Mesenchymal stem cell (in vitro differentiated cells and primary cell): Measurements from ENCODE around the gene CERS2.

Source experiments
- DNase-seq: peaks from one replicate; pipeline ENCODE4 v3.0.0-alpha.2; 2013
- H2AFZ ChIP-seq: one replicate; pipeline ENCODE4 v1.6.1; 2013; ENCODE audit warnings: low read depth, mild to moderate bottlenecking, control low read depth, inconsistent platforms, low read length, moderate library complexity
- H2AK5ac ChIP-seq: 2 replicates; pipeline ENCODE4 v1.6.1; 2013; ENCODE audit warnings: low read length, moderate library complexity, mild to moderate bottlenecking, inconsistent platforms; ENCODE audit not compliant: severe bottlenecking
- H2BK120ac ChIP-seq: one replicate; pipeline ENCODE4 v1.6.1; 2013; ENCODE audit warnings: low read depth, mild to moderate bottlenecking, inconsistent platforms, low read length, moderate library complexity
- H2BK12ac ChIP-seq, 2 experiments: one replicate each; pipeline ENCODE4 v1.6.1; 2013; ENCODE audit warnings: inconsistent platforms in 2 of 2, low read length in 2 of 2, mild to moderate bottlenecking in 2 of 2, moderate library complexity in 2 of 2, control low read depth in 1 of 2
- H2BK15ac ChIP-seq: one replicate; pipeline ENCODE4 v1.6.1; 2013; ENCODE audit warnings: mild to moderate bottlenecking, low read depth, inconsistent platforms; ENCODE audit not compliant: poor library complexity, severe bottlenecking
- H2BK5ac ChIP-seq: 2 replicates; pipeline ENCODE4 v1.6.1; 2013; ENCODE audit warnings: low read depth, mild to moderate bottlenecking, low read length, control low read depth, inconsistent platforms; ENCODE audit not compliant: poor library complexity, severe bottlenecking
- H3K14ac ChIP-seq, 2 experiments: one replicate each; pipeline ENCODE4 v1.6.1; 2013; ENCODE audit warnings: inconsistent platforms in 2 of 2, low read length in 2 of 2, control low read depth in 1 of 2, mild to moderate bottlenecking in 1 of 2, moderate library complexity in 1 of 2
- H3K18ac ChIP-seq, 2 experiments: one replicate each; pipeline ENCODE4 v1.6.1; 2013; ENCODE audit warnings: inconsistent platforms in 2 of 2, low read length in 2 of 2, control low read depth in 1 of 2, low read depth in 1 of 2, mild to moderate bottlenecking in 1 of 2
- H3K23ac ChIP-seq, 2 experiments: one replicate each; pipeline ENCODE4 v1.6.1; 2013; ENCODE audit warnings: inconsistent platforms in 2 of 2, low read length in 2 of 2, mild to moderate bottlenecking in 2 of 2, moderate library complexity in 2 of 2, control low read depth in 1 of 2
- H3K27ac ChIP-seq: 2 replicates; pipeline ENCODE4 v1.5.1; 2013; ENCODE audit warnings: mild to moderate bottlenecking, moderate library complexity, low read length, control low read depth, inconsistent platforms; ENCODE audit not compliant: poor library complexity, severe bottlenecking
- H3K27me3 ChIP-seq, 2 experiments: 2 replicates each; pipeline versions ENCODE4 v1.6.1 to v1.7.0; 2013; ENCODE audit warnings: low read length in 2 of 2, mild to moderate bottlenecking in 2 of 2, moderate library complexity in 2 of 2, control low read depth in 1 of 2, inconsistent platforms in 1 of 2; ENCODE audit not compliant: control insufficient read depth in 1 of 2, insufficient read depth in 1 of 2
- H3K36me3 ChIP-seq, 2 experiments: 2 replicates each; pipeline versions ENCODE4 v1.6.1 to v1.7.0; 2013; ENCODE audit warnings: low read length in 2 of 2, control low read depth in 1 of 2, inconsistent platforms in 1 of 2, low read depth in 1 of 2, mild to moderate bottlenecking in 1 of 2; ENCODE audit not compliant: insufficient read depth in 2 of 2, control insufficient read depth in 1 of 2
- H3K4ac ChIP-seq, 2 experiments: one replicate each; pipeline ENCODE4 v1.6.1; 2013; ENCODE audit warnings: inconsistent platforms in 2 of 2, low read length in 2 of 2, mild to moderate bottlenecking in 2 of 2, moderate library complexity in 2 of 2, control low read depth in 1 of 2, low read depth in 1 of 2
- H3K4me1 ChIP-seq: 2 replicates; pipeline ENCODE4 v1.6.1; 2013; ENCODE audit warnings: low read depth, low read length, control low read depth; ENCODE audit not compliant: control insufficient read depth, insufficient read depth
- H3K4me2 ChIP-seq: 2 replicates; pipeline ENCODE4 v1.6.1; 2013; ENCODE audit warnings: low read length, mild to moderate bottlenecking, inconsistent platforms; ENCODE audit not compliant: poor library complexity, severe bottlenecking
- H3K4me3 ChIP-seq, 2 experiments: 2 replicates each; pipeline versions ENCODE4 v1.5.1 to v1.7.0; 2013; ENCODE audit warnings: low read length in 2 of 2, mild to moderate bottlenecking in 2 of 2, control low read depth in 1 of 2, low read depth in 1 of 2; ENCODE audit not compliant: insufficient read depth in 1 of 2
- H3K79me1 ChIP-seq: replicated peaks from 2 replicates; pipeline ENCODE4 v1.6.1; 2013; ENCODE audit warnings: mild to moderate bottlenecking, control low read depth, low read length, inconsistent platforms; ENCODE audit not compliant: poor library complexity, severe bottlenecking
- H3K9ac ChIP-seq: 2 replicates; pipeline ENCODE4 v1.7.0; 2013; ENCODE audit warnings: mild to moderate bottlenecking, low read length, moderate library complexity
- H3K9me3 ChIP-seq: 2 replicates; pipeline ENCODE4 v1.7.0; 2013; ENCODE audit warnings: mild to moderate bottlenecking, low read length; ENCODE audit not compliant: control insufficient read depth
- H4K8ac ChIP-seq: one replicate; pipeline ENCODE4 v1.6.1; 2013; ENCODE audit warnings: inconsistent platforms, mild to moderate bottlenecking, low read length, moderate library complexity
- H4K91ac ChIP-seq: one replicate; pipeline ENCODE4 v1.6.1; 2013; ENCODE audit warnings: mild to moderate bottlenecking, low read length, inconsistent platforms
- whole genome bisulfite sequencing: methylation state at CpG from one replicate; pipeline ENCODE4 v1.1.7; 2013; ENCODE audit warnings: mixed read lengths; 5-methylcytosine and 5-hydroxymethylcytosine counted together

The CERS2 gene

DNA sequence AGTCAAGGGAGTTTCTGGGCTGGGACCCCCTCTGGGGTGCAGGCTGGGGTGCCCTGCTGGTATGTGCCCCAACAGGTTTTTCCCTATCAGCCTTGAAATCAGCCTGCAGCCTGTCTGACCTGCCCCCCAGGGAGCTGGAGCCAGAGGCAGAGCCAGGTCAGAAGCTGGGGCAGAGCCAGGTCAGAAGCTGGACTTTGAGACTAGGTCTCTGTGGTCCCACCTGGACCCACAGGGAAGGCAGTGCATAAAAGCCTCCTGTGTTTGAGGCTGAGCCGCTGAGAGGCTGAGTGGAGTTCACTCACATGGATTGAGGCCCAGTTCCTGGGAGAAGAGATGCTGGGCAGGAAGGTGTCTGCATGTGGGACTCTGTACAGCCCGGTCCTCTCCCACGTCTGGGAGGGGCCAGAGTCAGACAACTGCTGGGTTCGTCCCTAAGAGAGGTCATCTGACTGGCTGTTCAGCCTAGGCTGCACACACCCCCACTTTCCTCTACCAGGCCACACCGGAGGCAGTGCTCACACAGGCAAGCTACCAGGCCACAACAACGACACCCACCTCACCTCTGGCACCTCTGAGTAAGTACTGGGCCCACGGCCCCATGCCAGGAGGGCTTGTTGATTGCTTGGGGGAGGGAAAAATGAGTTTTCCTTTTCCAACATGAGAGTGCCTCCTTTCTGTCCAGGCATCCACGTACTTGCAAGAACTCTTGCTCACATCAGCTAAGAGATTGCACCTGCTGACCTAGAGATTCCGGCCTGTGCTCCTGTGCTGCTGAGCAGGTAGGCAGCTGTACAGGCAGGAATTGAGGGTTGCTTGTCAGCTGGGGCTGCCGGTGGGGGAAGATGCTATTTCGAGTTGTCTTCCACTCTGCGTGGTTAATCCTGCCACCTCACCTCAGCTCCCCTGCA, 7.4 kb upstream of the CERS2 start, which contains the start of gene ANXA9:
TSS of gene ANXA9 (plus strand) at position 488 of the 908 bp plus-strand sequence. CDS start 814 bp downstream, outside the sequence.
- Histone ChIP-seq H3K14ac (no peak within 1 kb of the TSS), H3K79me1 (no peaks in the 10 kb centered on the region), H2AFZ (peak within 1 kb of the TSS; percentile 34), H3K36me3 (no peaks in the 10 kb centered on the region), H3K23ac (no peak within 1 kb of the TSS), H3K4ac (peak within 1 kb of the TSS in 1 of 2 experiments; percentile 27), H2BK5ac (no peak within 1 kb of the TSS), H4K8ac (peak within 1 kb of the TSS; percentile 56), H3K4me1 (peaks cover 27% of the 10 kb centered on the region), H2BK12ac (peak within 1 kb of the TSS in 1 of 2 experiments; percentile 29), H3K18ac (no peak within 1 kb of the TSS), H3K27ac (no peak within 1 kb of the TSS), H2BK15ac (no peak within 1 kb of the TSS), H3K4me3 (no peak within 1 kb of the TSS), H3K27me3 (peaks cover 0 to 3% of the 10 kb centered on the region in 2 experiments), H4K91ac (peak within 1 kb of the TSS; percentile 34), H3K9ac (no peak within 1 kb of the TSS), H2AK5ac (no peak within 1 kb of the TSS), H2BK120ac (no peak within 1 kb of the TSS), H3K9me3 (no peaks in the 10 kb centered on the region), H3K4me2 (no peak within 1 kb of the TSS)
- 75% methylated on average over 9 of the region's 12 CpGs for WGBS
- peak; percentile 30 for DNase-seq

DNA sequence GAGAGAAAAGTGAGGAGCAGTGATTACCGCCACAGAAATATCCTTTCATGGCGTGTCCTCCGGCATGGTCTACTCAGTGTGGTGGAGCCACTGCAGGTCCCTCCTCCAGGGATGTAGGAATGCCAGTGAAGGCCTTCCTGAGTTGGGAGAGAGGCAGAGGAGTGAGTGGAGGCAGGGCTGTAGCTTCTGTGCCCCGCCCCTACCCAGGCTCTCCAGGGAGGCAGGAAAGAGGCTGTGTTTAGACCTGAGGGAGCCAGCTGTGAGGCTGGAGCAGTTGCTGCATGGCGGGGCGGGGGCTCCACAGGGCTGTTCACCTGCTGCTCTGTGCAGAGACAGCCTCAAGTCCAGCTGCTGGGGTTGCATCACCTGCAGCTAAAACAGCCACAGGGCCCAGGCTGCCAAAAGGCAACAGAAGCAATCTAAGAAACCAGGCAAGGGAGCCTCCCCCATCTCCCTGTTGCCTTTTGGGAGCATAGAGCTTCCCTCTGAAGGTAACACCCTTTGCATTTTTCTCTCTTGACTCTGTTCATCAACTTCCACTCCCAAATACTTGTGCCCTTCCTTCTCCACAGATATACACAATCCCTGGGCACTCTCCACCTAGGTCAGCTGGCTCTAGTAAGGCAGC, 6.7 kb upstream of the CERS2 start:
- no peak overlapping the region for H3K27ac ChIP-seq
- H3K9me3 ChIP-seq = no peaks in the 10 kb centered on the region
- H4K8ac ChIP-seq = peak overlapping the region; percentile 56
- no peak overlapping the region for H3K4me3 ChIP-seq
- no peak overlapping the region for H3K9ac ChIP-seq
- no peak overlapping the region for H3K14ac ChIP-seq
- H3K79me1 ChIP-seq = no peaks in the 10 kb centered on the region
- H2BK5ac ChIP-seq = no peak overlapping the region
- H2BK120ac ChIP-seq = no peak overlapping the region
- no peak for DNase-seq
- H3K27me3 ChIP-seq = peaks cover 0 to under 1% of the 10 kb centered on the region in 2 experiments
- no peak overlapping the region for H2BK15ac ChIP-seq
- no peaks in the 10 kb centered on the region for H3K36me3 ChIP-seq
- no peak overlapping the region for H3K4me2 ChIP-seq
- no peak overlapping the region for H2AK5ac ChIP-seq
- no peak overlapping the region for H2BK12ac ChIP-seq
- H4K91ac ChIP-seq = no peak overlapping the region
- H3K23ac ChIP-seq = no peak overlapping the region
- H2AFZ ChIP-seq = peak overlapping the region; percentile 34
- peaks cover 29% of the 10 kb centered on the region for H3K4me1 ChIP-seq
- no peak overlapping the region for H3K4ac ChIP-seq
- WGBS = 47% methylated on average over 6 of the region's 6 CpGs
- no peak overlapping the region for H3K18ac ChIP-seq

DNA sequence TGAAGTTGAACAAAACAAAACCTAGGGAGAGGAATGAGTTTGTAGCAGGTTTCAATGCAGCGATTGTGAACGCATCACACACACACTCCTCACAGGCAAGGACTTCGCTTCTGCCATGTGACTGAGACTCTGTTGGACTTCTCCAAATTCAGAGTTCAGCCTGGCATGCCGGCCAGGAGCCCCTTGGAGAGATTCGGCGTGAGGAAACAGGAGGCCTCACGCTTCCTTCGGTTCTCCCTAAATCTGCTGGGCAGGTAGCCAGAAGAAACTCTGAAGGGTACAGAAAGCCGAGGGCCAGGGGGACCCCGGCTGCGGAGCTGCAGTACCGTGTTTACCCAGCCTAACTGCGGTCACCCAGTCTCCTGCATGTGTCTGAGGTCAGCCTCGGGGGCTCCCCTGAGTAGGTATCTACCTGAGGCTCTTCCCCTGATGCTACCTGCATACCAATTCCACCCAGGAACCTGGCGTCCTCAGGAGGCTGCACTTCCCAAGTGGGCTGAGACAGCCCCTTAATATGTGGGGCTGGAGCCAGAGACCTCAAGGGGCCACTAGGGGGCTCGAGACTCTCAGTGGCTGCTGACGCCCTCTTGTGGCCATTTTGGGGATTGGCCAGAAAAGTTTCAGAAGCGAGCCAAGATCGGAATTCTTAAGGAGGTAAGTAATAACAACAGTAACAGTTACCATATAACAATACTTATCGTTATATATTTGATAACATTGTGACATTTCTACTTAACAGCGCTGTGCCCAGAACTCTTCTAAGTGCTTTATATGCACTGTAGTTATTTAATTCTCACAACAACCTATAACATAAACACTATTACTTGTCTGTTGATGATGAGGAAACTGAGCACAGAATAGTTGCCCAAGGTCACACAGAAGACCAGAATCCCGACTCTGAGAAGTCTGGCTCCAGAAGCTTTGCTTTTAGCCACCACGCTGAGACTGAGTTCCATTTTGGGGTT, 4.7 kb upstream of the CERS2 start:
- DNase-seq = peak; percentile 91
- Histone ChIP-seq H3K18ac (peak overlapping the region in 1 of 2 experiments; percentile 37), H3K14ac (no peak overlapping the region), H3K4me1 (peaks cover 28% of the 10 kb centered on the region), H2BK5ac (no peak overlapping the region), H3K79me1 (no peaks in the 10 kb centered on the region), H2BK15ac (peak overlapping the region; percentile 54), H3K36me3 (no peaks in the 10 kb centered on the region), H2BK120ac (no peak overlapping the region), H3K23ac (no peak overlapping the region), H4K91ac (no peak overlapping the region), H3K27me3 (no peaks in the 10 kb centered on the region), H3K9me3 (no peaks in the 10 kb centered on the region), H2BK12ac (peak overlapping the region in 1 of 2 experiments; percentile 56), H3K9ac (peak overlapping the region; percentile 68), H2AFZ (peak overlapping the region; percentile 8), H3K4me3 (no peak overlapping the region), H3K4me2 (no peak overlapping the region), H3K27ac (no peak overlapping the region), H2AK5ac (peak overlapping the region; percentile 92), H3K4ac (no peak overlapping the region), H4K8ac (peak overlapping the region; percentile 51)
- WGBS = 56% methylated on average over 18 of the region's 23 CpGs
